ENCODE measurements around the gene AGBL5.

Gene AGBL5

GRCh38 chr2:27021253-27022049 lies 30.0 kb upstream of the AGBL5 start:
- TF ChIP-seq CTCF (IDR thresholded peaks at IDR 0.05; ENCODE audit: borderline replicate concordance, control extremely low read depth, extremely low read depth, insufficient read depth, missing control alignments) = no peak
- DNase-seq (ENCODE audit: low spot score) = no peak
- in situ Hi-C loops (cut with MboI; ENCODE audit: low sequenced_read_pairs, unreplicated experiment) = no loop called here

- in situ Hi-C loops (cut with MboI; ENCODE audit: low sequenced_read_pairs, unreplicated experiment) = no loop called here
- no peak for DNase-seq (ENCODE audit: low spot score)
Observed at GRCh38 chr2:27023740-27024139, 27.7 kb upstream of the AGBL5 start.

GRCh38 chr2:27024188-27024587 lies 27.3 kb upstream of the AGBL5 start:
- in situ Hi-C loops (cut with MboI; ENCODE audit: low sequenced_read_pairs, unreplicated experiment) = no loop called here
- no peak for DNase-seq (ENCODE audit: low spot score)
- no peak for TF ChIP-seq CTCF (IDR thresholded peaks at IDR 0.05; ENCODE audit: borderline replicate concordance, control extremely low read depth, extremely low read depth, insufficient read depth, missing control alignments)

More at GRCh38 chr2:27023740-27024139, 27.7 kb upstream of the AGBL5 start:
- no peak for TF ChIP-seq CTCF (IDR thresholded peaks at IDR 0.05; ENCODE audit: borderline replicate concordance, control extremely low read depth, extremely low read depth, insufficient read depth, missing control alignments)

- in situ Hi-C loops (cut with MboI; ENCODE audit: low sequenced_read_pairs, unreplicated experiment) = no loop called here
- no peak for DNase-seq (ENCODE audit: low spot score)
- no peak for TF ChIP-seq CTCF (IDR thresholded peaks at IDR 0.05; ENCODE audit: borderline replicate concordance, control extremely low read depth, extremely low read depth, insufficient read depth, missing control alignments)
Observed at GRCh38 chr2:27024812-27025211, 26.7 kb upstream of the AGBL5 start.

- DNase-seq (ENCODE audit: low spot score) = no peak
- in situ Hi-C loops (cut with MboI; ENCODE audit: low sequenced_read_pairs, unreplicated experiment) = no loop called here
- TF ChIP-seq CTCF (IDR thresholded peaks at IDR 0.05; ENCODE audit: borderline replicate concordance, control extremely low read depth, extremely low read depth, insufficient read depth, missing control alignments) = no peak
Observed at GRCh38 chr2:27025281-27025800, 26.1 kb upstream of the AGBL5 start.

- in situ Hi-C loops (cut with MboI; ENCODE audit: low sequenced_read_pairs, unreplicated experiment) = no loop called here
- DNase-seq (ENCODE audit: low spot score) = no peak
- no peak for TF ChIP-seq CTCF (IDR thresholded peaks at IDR 0.05; ENCODE audit: borderline replicate concordance, control extremely low read depth, extremely low read depth, insufficient read depth, missing control alignments)
Observed at GRCh38 chr2:27025861-27026851, 25.3 kb upstream of the AGBL5 start.
